ENCODE data around the gene ZNF638.

Gene ZNF638

GRCh38 chr2:71453404-71454220, 122.0 kb downstream of the ZNF638 start, which contains the start of gene DYSF:
DYSF (plus strand) TSS chr2:71453561.
- no peaks in the 10 kb centered on the region for H3K9me3 ChIP-seq (ENCODE audit: control insufficient read depth, low read length)
- H3K4me1 ChIP-seq (ENCODE audit: control insufficient read depth, insufficient read depth, low read length, poor library complexity, severe bottlenecking) = peaks cover 10% of the 10 kb centered on the region
- no peak within 1 kb of the TSS for H3K27ac ChIP-seq (ENCODE audit: insufficient read depth, low read length, poor library complexity, severe bottlenecking)
- no peak for DNase-seq
- H3K36me3 ChIP-seq (ENCODE audit: control insufficient read depth, insufficient read depth, low read length) = no peaks in the 10 kb centered on the region
- peak within 1 kb of the TSS; percentile 48 for H3K4me3 ChIP-seq (ENCODE audit: insufficient read depth, low read depth, low read length, poor library complexity, severe bottlenecking)
- H3K27me3 ChIP-seq (replicated peaks; ENCODE audit: control insufficient read depth, insufficient read depth, low read length, poor library complexity, severe bottlenecking) = peaks cover 11% of the 10 kb centered on the region

GRCh38 chr2:71454221-71455010, 122.8 kb downstream of the ZNF638 start:
- Histone ChIP-seq H3K9me3 (ENCODE audit: control insufficient read depth, low read length) (no peaks in the 10 kb centered on the region), H3K27ac (ENCODE audit: insufficient read depth, low read length, poor library complexity, severe bottlenecking) (no peak overlapping the region), H3K36me3 (ENCODE audit: control insufficient read depth, insufficient read depth, low read length) (no peaks in the 10 kb centered on the region), H3K27me3 (replicated peaks; ENCODE audit: control insufficient read depth, insufficient read depth, low read length, poor library complexity, severe bottlenecking) (peaks cover 11% of the 10 kb centered on the region), H3K4me1 (ENCODE audit: control insufficient read depth, insufficient read depth, low read length, poor library complexity, severe bottlenecking) (peaks cover 10% of the 10 kb centered on the region), H3K4me3 (ENCODE audit: insufficient read depth, low read depth, low read length, poor library complexity, severe bottlenecking) (peak overlapping the region; percentile 48)
- no peak for DNase-seq

GRCh38 chr2:71455011-71455740, 123.6 kb downstream of the ZNF638 start:
- Histone ChIP-seq H3K36me3 (ENCODE audit: control insufficient read depth, insufficient read depth, low read length) (no peaks in the 10 kb centered on the region), H3K4me3 (ENCODE audit: insufficient read depth, low read depth, low read length, poor library complexity, severe bottlenecking) (no peak overlapping the region), H3K27me3 (replicated peaks; ENCODE audit: control insufficient read depth, insufficient read depth, low read length, poor library complexity, severe bottlenecking) (peaks cover 11% of the 10 kb centered on the region), H3K27ac (ENCODE audit: insufficient read depth, low read length, poor library complexity, severe bottlenecking) (no peak overlapping the region), H3K9me3 (ENCODE audit: control insufficient read depth, low read length) (no peaks in the 10 kb centered on the region), H3K4me1 (ENCODE audit: control insufficient read depth, insufficient read depth, low read length, poor library complexity, severe bottlenecking) (peaks cover 10% of the 10 kb centered on the region)
- DNase-seq = no peak

- Histone ChIP-seq H3K27ac (ENCODE audit: insufficient read depth, low read length, poor library complexity, severe bottlenecking) (no peak overlapping the region), H3K9me3 (ENCODE audit: control insufficient read depth, low read length) (no peaks in the 10 kb centered on the region), H3K4me1 (ENCODE audit: control insufficient read depth, insufficient read depth, low read length, poor library complexity, severe bottlenecking) (peaks cover 10% of the 10 kb centered on the region), H3K27me3 (replicated peaks; ENCODE audit: control insufficient read depth, insufficient read depth, low read length, poor library complexity, severe bottlenecking) (peaks cover 11% of the 10 kb centered on the region), H3K36me3 (ENCODE audit: control insufficient read depth, insufficient read depth, low read length) (no peaks in the 10 kb centered on the region), H3K4me3 (ENCODE audit: insufficient read depth, low read depth, low read length, poor library complexity, severe bottlenecking) (no peak overlapping the region)
- no peak for DNase-seq
Observed at GRCh38 chr2:71455741-71456569, 124.4 kb downstream of the ZNF638 start.

GRCh38 chr2:71456617-71457016, 125.0 kb downstream of the ZNF638 start:
- Histone ChIP-seq H3K4me3 (ENCODE audit: insufficient read depth, low read depth, low read length, poor library complexity, severe bottlenecking) (no peak overlapping the region), H3K27ac (ENCODE audit: insufficient read depth, low read length, poor library complexity, severe bottlenecking) (no peak overlapping the region), H3K36me3 (ENCODE audit: control insufficient read depth, insufficient read depth, low read length) (no peaks in the 10 kb centered on the region), H3K9me3 (ENCODE audit: control insufficient read depth, low read length) (no peaks in the 10 kb centered on the region), H3K27me3 (replicated peaks; ENCODE audit: control insufficient read depth, insufficient read depth, low read length, poor library complexity, severe bottlenecking) (peaks cover 11% of the 10 kb centered on the region), H3K4me1 (ENCODE audit: control insufficient read depth, insufficient read depth, low read length, poor library complexity, severe bottlenecking) (peaks cover 10% of the 10 kb centered on the region)
- no peak for DNase-seq

- peaks cover 10% of the 10 kb centered on the region for H3K4me1 ChIP-seq (ENCODE audit: control insufficient read depth, insufficient read depth, low read length, poor library complexity, severe bottlenecking)
- no peak for DNase-seq
- no peaks in the 10 kb centered on the region for H3K36me3 ChIP-seq (ENCODE audit: control insufficient read depth, insufficient read depth, low read length)
- no peaks in the 10 kb centered on the region for H3K9me3 ChIP-seq (ENCODE audit: control insufficient read depth, low read length)
- H3K27ac ChIP-seq (ENCODE audit: insufficient read depth, low read length, poor library complexity, severe bottlenecking) = no peak overlapping the region
- no peak overlapping the region for H3K4me3 ChIP-seq (ENCODE audit: insufficient read depth, low read depth, low read length, poor library complexity, severe bottlenecking)
- peaks cover 11% of the 10 kb centered on the region for H3K27me3 ChIP-seq (replicated peaks; ENCODE audit: control insufficient read depth, insufficient read depth, low read length, poor library complexity, severe bottlenecking)
Observed at GRCh38 chr2:71457123-71457915, 125.7 kb downstream of the ZNF638 start.

GRCh38 chr2:71457923-71458322, 126.3 kb downstream of the ZNF638 start:
- no peaks in the 10 kb centered on the region for H3K9me3 ChIP-seq (ENCODE audit: control insufficient read depth, low read length)
- no peaks in the 10 kb centered on the region for H3K36me3 ChIP-seq (ENCODE audit: control insufficient read depth, insufficient read depth, low read length)
- peaks cover 10% of the 10 kb centered on the region for H3K4me1 ChIP-seq (ENCODE audit: control insufficient read depth, insufficient read depth, low read length, poor library complexity, severe bottlenecking)
- no peak for DNase-seq
- no peak overlapping the region for H3K27ac ChIP-seq (ENCODE audit: insufficient read depth, low read length, poor library complexity, severe bottlenecking)
- no peak overlapping the region for H3K4me3 ChIP-seq (ENCODE audit: insufficient read depth, low read depth, low read length, poor library complexity, severe bottlenecking)
- H3K27me3 ChIP-seq (replicated peaks; ENCODE audit: control insufficient read depth, insufficient read depth, low read length, poor library complexity, severe bottlenecking) = peaks cover 11% of the 10 kb centered on the region

- H3K36me3 ChIP-seq (ENCODE audit: control insufficient read depth, insufficient read depth, low read length) = no peaks in the 10 kb centered on the region
- peaks cover 6% of the 10 kb centered on the region for H3K4me1 ChIP-seq (ENCODE audit: control insufficient read depth, insufficient read depth, low read length, poor library complexity, severe bottlenecking)
- H3K27me3 ChIP-seq (replicated peaks; ENCODE audit: control insufficient read depth, insufficient read depth, low read length, poor library complexity, severe bottlenecking) = peaks cover 11% of the 10 kb centered on the region
- no peak for DNase-seq
- no peaks in the 10 kb centered on the region for H3K9me3 ChIP-seq (ENCODE audit: control insufficient read depth, low read length)
- H3K4me3 ChIP-seq (ENCODE audit: insufficient read depth, low read depth, low read length, poor library complexity, severe bottlenecking) = no peak overlapping the region
- no peak overlapping the region for H3K27ac ChIP-seq (ENCODE audit: insufficient read depth, low read length, poor library complexity, severe bottlenecking)
Observed at GRCh38 chr2:71458413-71459083, 127.0 kb downstream of the ZNF638 start.

Measured in effector memory CD4-positive, alpha-beta T cell (primary cell).